Pons (tissue), 1 donor: Measurements from ENCODE around the gene PTPN18.
A peak's percentile ranks its signal among the peaks of the same experiment; 100 is the strongest.

Experiments
- DNase-seq: peaks from one replicate; pipeline ENCODE4 v3.0.0-alpha.2; 2016; ENCODE audit warnings: low spot score

PTPN18 gene

GRCh38 chr2:130365075-130365474, 9.2 kb downstream of the PTPN18 start:
- DNase-seq, result no peak

GRCh38 chr2:130365963-130366362, 10.1 kb downstream of the PTPN18 start:
- DNase-seq, result no peak

- no peak for DNase-seq
Observed at GRCh38 chr2:130366720-130367119, 10.9 kb downstream of the PTPN18 start.

- DNase-seq, result no peak
Observed at GRCh38 chr2:130368786-130369185, 12.9 kb downstream of the PTPN18 start.

GRCh38 chr2:130369311-130369964, 13.6 kb downstream of the PTPN18 start:
- no peak for DNase-seq

GRCh38 chr2:130369965-130370341, 14.1 kb downstream of the PTPN18 start:
- no peak for DNase-seq

- no peak for DNase-seq
Observed at GRCh38 chr2:130370490-130370889, 14.6 kb downstream of the PTPN18 start.

- DNase-seq, result peak; percentile 51
Observed at GRCh38 chr2:130371723-130372054, 15.8 kb downstream of the PTPN18 start.

GRCh38 chr2:130372055-130372832, 16.4 kb downstream of the PTPN18 start:
- DNase-seq, result peak; percentile 78

- no peak for DNase-seq
Observed at GRCh38 chr2:130372833-130373807, 17.3 kb downstream of the PTPN18 start.

GRCh38 chr2:130373808-130374365, 18.0 kb downstream of the PTPN18 start:
- no peak for DNase-seq

GRCh38 chr2:130374587-130375290, 18.9 kb downstream of the PTPN18 start:
- no peak for DNase-seq

GRCh38 chr2:130375291-130376266, 19.7 kb downstream of the PTPN18 start:
- DNase-seq, result no peak

- no peak for DNase-seq
Observed at GRCh38 chr2:130376433-130377293, 20.8 kb downstream of the PTPN18 start.

GRCh38 chr2:130377491-130377890, 21.6 kb downstream of the PTPN18 start:
- DNase-seq, result no peak

GRCh38 chr2:130378206-130378897, 22.5 kb downstream of the PTPN18 start:
- DNase-seq, result no peak

GRCh38 chr2:130378898-130379214, 23.0 kb downstream of the PTPN18 start:
- no peak for DNase-seq

- DNase-seq, result no peak
Observed at GRCh38 chr2:130380096-130380934, 24.5 kb downstream of the PTPN18 start.
